ENCODE results near the gene CLIC4. TPM values are rescaled to one million over a fixed set of nuclear protein-coding genes. Genes with fewer than 3 reads are reported as not detected.

Gene CLIC4
- total and polyA plus RNA-seq, 4 donors = 15.0 to 40.7 (median 28.4) TPM

DNA sequence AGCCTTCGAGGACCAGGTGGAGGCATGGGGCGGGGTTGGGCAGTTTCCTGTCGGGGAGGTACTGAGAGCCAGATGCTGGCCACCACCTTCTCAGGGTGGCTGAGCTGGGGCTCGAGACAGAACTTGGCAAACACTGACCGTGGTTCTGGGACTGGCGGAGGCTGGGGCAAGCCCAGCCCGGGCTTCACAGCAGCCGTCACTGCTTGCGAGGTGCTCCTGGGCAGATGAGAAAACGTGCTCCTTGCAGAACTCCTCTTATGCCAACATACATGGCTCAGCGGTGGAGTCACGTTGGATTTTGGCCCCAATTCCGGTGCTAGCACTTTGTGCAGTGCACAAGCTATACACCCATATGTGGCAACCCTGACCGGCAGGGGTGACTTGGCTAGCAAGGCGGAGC is 115.6 kb downstream of the CLIC4 start:
- Histone ChIP-seq H3K4me1 (ENCODE audit: control insufficient read depth in 4 of 4, insufficient read depth in 4 of 4, low read length in 3 of 4) (no peaks in the 10 kb centered on the region), H3K27ac (ENCODE audit: low read depth in 1 of 2, low read length in 2 of 2) (no peak overlapping the region), H3K9me3 (ENCODE audit: control insufficient read depth in 4 of 4, low read length in 3 of 4) (no peaks in the 10 kb centered on the region), H3K9ac (ENCODE audit: low read depth in 1 of 2, low read length in 2 of 2) (no peak overlapping the region), H3K36me3 (ENCODE audit: control insufficient read depth in 4 of 4, insufficient read depth in 3 of 4, low read depth in 1 of 4, low read length in 3 of 4) (no peaks in the 10 kb centered on the region), H3K4me3 (ENCODE audit: low read depth in 1 of 3, low read length in 3 of 3) (no peak overlapping the region), H3K27me3 (ENCODE audit: control insufficient read depth in 4 of 4, insufficient read depth in 4 of 4, low read length in 3 of 4) (peaks cover 0 to 2% (median 0%) of the 10 kb centered on the region in 4 donors)
- DNase-seq (ENCODE audit: low spot score) = no peak
- TF ChIP-seq GABPA (IDR thresholded peaks at IDR 0.05 in 1 of 2, conservative IDR thresholded peaks at IDR 0.05 in 1 of 2) = no peak
- TF ChIP-seq CTCF (IDR thresholded peaks at IDR 0.05; ENCODE audit: low read depth, low read length, missing input control) = no peak
- TF ChIP-seq EGR1 (IDR thresholded peaks at IDR 0.05; ENCODE audit: low read depth in 2 of 2) = no peak
- no peak for TF ChIP-seq TAF1 (conservative IDR thresholded peaks at IDR 0.05)
- no peak for TF ChIP-seq RXRA (IDR thresholded peaks at IDR 0.05)
- TF ChIP-seq, protein P1, sequence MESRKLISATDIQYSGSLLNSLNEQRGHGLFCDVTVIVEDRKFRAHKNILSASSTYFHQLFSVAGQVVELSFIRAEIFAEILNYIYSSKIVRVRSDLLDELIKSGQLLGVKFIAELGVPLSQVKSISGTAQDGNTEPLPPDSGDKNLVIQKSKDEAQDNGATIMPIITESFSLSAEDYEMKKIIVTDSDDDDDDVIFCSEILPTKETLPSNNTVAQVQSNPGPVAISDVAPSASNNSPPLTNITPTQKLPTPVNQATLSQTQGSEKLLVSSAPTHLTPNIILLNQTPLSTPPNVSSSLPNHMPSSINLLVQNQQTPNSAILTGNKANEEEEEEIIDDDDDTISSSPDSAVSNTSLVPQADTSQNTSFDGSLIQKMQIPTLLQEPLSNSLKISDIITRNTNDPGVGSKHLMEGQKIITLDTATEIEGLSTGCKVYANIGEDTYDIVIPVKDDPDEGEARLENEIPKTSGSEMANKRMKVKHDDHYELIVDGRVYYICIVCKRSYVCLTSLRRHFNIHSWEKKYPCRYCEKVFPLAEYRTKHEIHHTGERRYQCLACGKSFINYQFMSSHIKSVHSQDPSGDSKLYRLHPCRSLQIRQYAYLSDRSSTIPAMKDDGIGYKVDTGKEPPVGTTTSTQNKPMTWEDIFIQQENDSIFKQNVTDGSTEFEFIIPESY (IDR thresholded peaks at IDR 0.05) = no peak
- TF ChIP-seq HNF4G (IDR thresholded peaks at IDR 0.05) = no peak
- TF ChIP-seq JUND (IDR thresholded peaks at IDR 0.05) = no peak
- no peak for TF ChIP-seq SP1 (IDR thresholded peaks at IDR 0.05)
- TF ChIP-seq RAD21 (IDR thresholded peaks at IDR 0.05) = no peak
- no peak for TF ChIP-seq FOXA1 (IDR thresholded peaks at IDR 0.05)
- no peak for TF ChIP-seq YY1 (IDR thresholded peaks at IDR 0.05)
- TF ChIP-seq NR2F2 (IDR thresholded peaks at IDR 0.05) = no peak
- TF ChIP-seq FOXA2 (IDR thresholded peaks at IDR 0.05) = no peak
- TF ChIP-seq ATF3 (IDR thresholded peaks at IDR 0.05) = no peak
- 88% methylated on average over 15 of the region's 15 CpGs for WGBS

GRCh38 chr1:24861821-24862727 is 116.8 kb downstream of the CLIC4 start:
- TF ChIP-seq ATF3 (IDR thresholded peaks at IDR 0.05) (no peak), FOXA1 (IDR thresholded peaks at IDR 0.05) (no peak), CTCF (IDR thresholded peaks at IDR 0.05; ENCODE audit: low read depth, low read length, missing input control) (no peak), YY1 (IDR thresholded peaks at IDR 0.05) (no peak), JUND (IDR thresholded peaks at IDR 0.05) (no peak), NR2F2 (IDR thresholded peaks at IDR 0.05) (no peak), SP1 (IDR thresholded peaks at IDR 0.05) (no peak), MAX (IDR thresholded peaks at IDR 0.05) (no peak), EGR1 (IDR thresholded peaks at IDR 0.05; ENCODE audit: low read depth in 2 of 2) (no peak), HNF4A (conservative IDR thresholded peaks at IDR 0.05) (no peak), TAF1 (conservative IDR thresholded peaks at IDR 0.05) (no peak)
- H3K27me3 ChIP-seq (ENCODE audit: control insufficient read depth in 4 of 4, insufficient read depth in 4 of 4, low read length in 3 of 4) = no peaks in the 10 kb centered on the region
- H3K4me1 ChIP-seq (ENCODE audit: control insufficient read depth in 4 of 4, insufficient read depth in 4 of 4, low read length in 3 of 4) = no peaks in the 10 kb centered on the region
- 82% methylated on average over 28 of the region's 28 CpGs for WGBS
- DNase-seq (ENCODE audit: low spot score) = no peak
- no peaks in the 10 kb centered on the region for H3K36me3 ChIP-seq (ENCODE audit: control insufficient read depth in 4 of 4, insufficient read depth in 3 of 4, low read depth in 1 of 4, low read length in 3 of 4)
- H3K9ac ChIP-seq (ENCODE audit: low read depth in 1 of 2, low read length in 2 of 2) = no peak overlapping the region
- no peaks in the 10 kb centered on the region for H3K9me3 ChIP-seq (ENCODE audit: control insufficient read depth in 4 of 4, low read length in 3 of 4)
- no peak overlapping the region for H3K27ac ChIP-seq (ENCODE audit: low read depth in 1 of 2, low read length in 2 of 2)
- H3K4me3 ChIP-seq (ENCODE audit: low read depth in 1 of 3, low read length in 3 of 3) = no peak overlapping the region
